ENCODE measurements around the gene GSK3A. TPM values are rescaled to one million over a fixed set of nuclear protein-coding genes. Genes with fewer than 3 reads are reported as not detected.

GSK3A gene
- total RNA-seq, 1 donor from 2014 or later = 39.6 TPM

DNA sequence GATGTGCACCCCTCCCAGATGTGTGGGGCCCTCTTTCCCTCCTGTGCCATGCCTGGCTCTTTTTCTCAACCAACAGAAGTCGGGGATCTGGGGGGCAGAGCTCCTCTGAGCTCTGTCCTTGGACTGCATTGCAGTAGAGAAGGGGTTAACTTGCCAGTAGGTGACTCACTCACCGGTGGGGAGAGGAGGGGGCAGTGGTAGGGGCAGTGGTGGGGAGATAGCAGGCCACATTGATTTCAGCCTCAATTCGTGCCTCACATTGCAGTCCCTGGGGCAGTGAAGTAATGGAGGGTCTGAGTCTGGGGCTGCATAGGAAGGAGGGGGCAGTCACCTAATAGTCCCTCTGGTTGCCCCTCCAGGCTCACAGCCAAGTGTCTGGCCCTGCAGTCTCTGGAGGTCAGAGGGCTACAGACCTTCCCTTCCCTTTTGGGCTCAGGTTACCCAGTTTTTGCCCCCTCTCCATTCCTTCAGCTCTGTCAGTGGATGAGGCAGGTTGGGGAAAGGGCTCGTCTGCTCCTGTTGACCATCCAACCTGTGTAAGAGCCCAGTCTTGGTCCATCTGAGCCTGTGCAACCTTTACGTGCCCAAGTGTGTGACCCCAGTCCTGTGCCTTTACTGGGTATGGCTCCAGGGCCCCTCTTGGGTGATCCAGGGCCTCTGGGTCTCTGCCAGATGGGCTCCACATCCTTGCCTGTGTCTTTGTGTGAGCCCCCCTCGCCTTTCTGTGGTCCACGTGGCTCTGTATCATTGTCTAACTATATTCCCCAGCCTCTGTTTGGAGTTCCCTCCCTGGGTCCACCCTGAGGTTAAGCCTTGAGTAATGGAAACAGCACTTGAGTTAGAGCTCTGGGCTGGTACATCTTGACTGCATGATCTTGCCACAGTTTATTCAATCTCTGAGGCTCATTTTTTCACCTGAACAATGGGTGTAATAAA lies 39.7 kb upstream of the GSK3A start:
- intact Hi-C loops (cut with DNase I) = loop anchor here (2.0 kb wide), 1 partner anchor 13 kb away; the partner anchor contains the start of gene CIC
- peak; percentile 74 for DNase-seq (ENCODE audit: low spot score)

DNA sequence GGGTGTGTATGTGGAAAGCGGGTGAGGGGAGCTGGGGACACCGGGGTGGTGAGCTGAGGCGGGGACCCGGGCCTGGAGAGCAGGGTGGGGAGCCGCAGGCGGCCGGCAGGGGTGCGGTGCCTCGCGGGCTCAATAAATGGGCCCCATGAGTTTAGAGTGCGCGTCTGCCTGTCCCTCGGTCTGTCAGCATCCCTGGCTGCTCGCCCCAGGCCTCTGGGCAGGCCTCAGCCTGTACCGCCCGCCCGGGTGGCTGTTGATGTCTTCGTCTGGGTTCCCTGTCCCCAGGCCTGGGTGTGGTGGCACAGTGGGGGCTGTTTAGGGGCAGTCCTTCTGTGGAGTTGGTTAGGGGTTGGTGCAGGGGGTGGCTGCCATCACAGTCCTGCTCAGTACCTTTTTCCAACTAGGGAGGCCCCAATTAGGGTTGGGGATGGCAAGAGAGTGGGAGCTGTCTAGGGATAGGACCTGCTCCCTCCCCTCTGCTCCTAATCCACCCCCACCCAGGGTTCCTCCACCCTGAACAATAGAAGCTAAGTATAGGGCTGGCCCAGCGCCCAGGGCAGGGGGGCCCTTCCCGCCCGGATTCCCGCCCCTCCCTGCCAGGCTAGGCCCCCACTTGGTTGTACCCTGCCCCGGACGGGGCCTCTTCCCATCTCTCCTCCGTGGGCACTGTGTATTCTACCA lies 38.9 kb upstream of the GSK3A start:
- peak; percentile 87 for DNase-seq (ENCODE audit: low spot score)
- intact Hi-C loops (cut with DNase I) = no loop called here

DNA sequence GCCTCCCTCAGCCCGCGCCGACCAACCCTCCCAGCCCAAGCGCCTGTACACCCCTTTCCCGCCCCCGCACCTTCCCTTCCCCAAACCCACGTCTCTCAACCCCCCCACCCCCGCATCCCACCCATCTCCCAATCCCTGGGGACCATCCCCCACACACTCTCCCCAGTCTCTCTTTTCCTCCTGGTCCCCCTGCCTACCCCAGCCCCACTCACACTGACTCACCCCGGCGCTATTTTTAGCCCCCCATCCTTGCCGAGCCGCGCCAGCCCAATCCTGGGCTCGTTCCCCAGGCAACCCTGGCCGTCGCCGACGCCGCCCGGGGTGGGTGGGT lies 38.4 kb upstream of the GSK3A start:
- DNase-seq (ENCODE audit: low spot score) = peak; percentile 88
- intact Hi-C loops (cut with DNase I) = loop anchor here (1.0 kb wide), 1 partner anchor 25 kb away; the partner anchor contains the start of gene ERF

DNA sequence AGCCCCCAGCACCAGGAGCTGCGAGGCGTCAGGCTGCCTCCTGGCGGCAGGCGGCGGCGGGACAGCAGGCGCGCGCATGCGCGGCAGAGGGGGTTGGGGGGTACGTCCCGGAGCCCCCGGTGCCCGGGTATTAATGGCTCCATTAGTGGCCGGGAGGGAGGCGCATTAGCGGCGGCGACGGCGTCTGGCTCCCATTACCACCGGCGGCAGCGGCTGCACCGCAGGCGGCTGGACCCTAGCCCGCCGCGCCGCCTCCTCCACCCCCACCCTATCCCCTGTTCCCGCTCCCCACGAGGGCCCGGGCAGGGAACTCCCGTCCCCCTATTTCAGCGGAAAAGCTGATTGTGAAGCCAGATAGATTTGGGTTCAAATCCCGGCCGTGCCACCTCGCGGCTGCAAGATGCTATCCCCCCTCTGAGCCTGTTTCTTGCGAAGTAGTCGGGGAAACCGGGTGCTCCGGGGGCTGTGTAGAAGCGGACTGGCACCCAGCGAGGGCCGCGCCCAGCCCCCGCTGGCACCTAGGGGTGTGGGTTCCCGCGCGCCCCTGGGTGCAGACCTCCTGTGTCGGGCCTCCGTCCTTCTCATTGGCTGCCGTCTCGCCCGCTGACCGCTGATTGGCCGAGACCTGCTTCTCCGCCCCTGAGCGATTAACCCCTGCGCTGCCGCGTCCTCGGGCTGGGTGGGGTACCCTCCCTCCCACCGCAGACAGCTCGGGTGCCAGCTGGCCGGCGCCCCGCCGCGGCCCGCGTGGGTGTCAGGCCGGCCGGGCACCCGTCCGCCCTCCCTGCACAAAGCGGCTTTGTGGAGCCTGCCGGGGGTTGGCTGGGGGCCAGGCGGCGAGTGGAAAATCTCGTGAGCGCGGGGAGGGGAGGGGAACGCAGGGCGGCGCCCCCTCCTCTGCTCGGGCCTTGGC lies 37.8 kb upstream of the GSK3A start:
- intact Hi-C loops (cut with DNase I) = loop anchor here (1.0 kb wide), 2 partner anchors 25 to 36 kb away; partner anchors contain the start of gene ERF
- DNase-seq (ENCODE audit: low spot score) = peak; percentile 96

DNA sequence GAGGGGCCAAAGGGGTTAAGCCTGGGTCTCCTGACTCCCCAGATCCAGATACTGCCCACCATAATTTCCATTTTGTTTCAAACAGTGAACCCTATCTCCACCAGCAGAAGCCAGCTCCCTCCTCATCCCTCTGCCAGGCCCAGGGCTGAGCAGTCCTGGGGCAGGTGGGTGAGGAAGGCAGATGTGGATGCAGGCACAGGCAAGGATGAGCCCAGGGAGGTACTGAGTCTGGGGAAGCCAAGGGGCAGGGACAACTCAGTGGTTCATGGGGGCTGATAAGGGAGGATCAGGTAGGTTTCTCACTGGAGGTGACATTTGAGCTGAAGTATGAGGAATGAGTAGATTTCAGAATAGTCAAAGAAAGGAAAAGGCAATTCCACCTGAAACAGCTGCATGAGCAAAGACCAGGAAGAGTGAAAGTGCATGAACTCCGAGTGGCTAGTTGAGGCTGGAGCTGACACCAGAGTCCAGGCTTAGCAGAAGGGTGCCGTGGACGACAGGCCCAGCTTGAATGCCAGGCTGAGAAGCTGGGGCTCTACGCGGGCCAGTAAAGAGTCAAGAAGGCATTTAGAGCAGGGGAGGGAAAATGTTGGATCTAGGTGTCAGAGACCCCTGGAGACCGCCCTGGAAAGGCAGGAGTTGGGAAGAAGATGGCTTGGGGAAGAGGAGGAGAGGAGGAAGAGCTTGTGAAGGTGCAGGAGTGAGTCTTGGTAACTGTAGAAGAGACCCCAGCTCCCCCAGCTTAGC lies 36.9 kb upstream of the GSK3A start:
- intact Hi-C loops (cut with DNase I) = loop anchor here (1.0 kb wide), 1 partner anchor 35 kb away; no protein-coding TSS in a partner anchor
- DNase-seq (ENCODE audit: low spot score) = no peak

DNA sequence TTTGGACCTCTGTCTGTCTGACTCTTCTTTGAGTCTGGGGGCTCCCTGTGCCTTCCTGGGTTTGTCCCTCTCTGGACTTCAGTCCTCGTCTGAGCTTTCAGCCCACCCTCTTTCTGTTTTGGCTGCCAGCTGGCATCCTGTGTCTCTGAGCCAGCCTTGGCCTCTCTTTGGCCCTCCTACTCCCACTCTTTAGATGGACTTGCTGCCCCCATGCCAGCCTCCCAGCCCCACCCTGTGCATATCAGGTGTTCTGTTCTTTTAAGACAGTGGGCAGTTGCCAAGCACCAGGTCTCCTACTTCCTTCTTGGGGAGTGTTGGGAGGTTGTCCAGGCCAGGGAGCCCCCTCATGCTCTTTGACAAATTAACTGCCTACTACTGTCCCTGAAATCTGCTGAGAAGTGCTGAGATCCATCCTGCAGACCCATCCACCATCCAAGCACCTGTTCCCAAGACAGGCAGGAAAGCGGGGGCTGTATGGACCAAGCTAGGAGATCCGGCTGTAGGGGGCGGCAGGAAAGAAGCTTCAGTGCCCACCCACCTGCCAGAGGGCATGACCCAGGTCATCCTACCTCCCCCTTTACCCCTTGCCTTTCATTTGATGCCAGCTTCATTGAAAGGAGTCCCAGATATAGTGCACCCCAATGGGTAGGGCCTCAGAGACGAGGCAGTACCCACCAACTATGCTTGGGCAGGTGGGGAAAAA lies 36.2 kb upstream of the GSK3A start:
- intact Hi-C loops (cut with DNase I) = loop anchor here (1.0 kb wide), 1 partner anchor 34 kb away; no protein-coding TSS in a partner anchor
- no peak for DNase-seq (ENCODE audit: low spot score)

DNA sequence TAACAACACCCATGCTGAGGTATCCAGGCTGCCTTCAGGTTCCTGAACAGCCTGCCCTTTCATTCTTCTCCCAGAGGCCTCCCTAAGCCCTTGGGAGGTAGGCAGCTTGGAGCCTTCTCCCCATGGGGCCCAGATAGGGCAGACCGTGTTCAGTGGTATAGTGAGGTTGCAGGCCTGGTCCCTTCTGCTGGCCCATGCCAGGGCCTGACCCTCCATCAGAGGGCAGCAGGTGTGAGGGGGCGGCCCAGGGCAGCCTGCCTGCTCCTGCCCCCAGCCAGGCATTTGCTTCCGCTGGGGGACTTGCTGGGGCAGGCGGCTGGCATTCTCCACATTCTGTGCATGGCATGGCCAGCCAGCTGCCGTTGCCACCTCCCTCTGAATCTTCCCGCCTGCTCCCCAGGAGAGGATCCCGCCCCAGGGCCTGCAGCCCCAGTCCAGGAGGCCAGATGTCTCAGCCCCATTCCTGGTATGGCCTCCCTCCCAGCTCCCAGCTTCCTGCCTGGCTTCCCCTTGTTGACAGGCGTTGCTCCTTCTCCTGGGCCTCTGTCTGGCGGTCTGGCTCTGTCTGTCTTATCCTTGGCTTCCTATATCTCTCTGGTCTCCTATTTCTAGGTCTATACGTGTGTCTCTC lies 35.5 kb upstream of the GSK3A start:
- DNase-seq (ENCODE audit: low spot score) = peak; percentile 78
- intact Hi-C loops (cut with DNase I) = no loop called here

DNA sequence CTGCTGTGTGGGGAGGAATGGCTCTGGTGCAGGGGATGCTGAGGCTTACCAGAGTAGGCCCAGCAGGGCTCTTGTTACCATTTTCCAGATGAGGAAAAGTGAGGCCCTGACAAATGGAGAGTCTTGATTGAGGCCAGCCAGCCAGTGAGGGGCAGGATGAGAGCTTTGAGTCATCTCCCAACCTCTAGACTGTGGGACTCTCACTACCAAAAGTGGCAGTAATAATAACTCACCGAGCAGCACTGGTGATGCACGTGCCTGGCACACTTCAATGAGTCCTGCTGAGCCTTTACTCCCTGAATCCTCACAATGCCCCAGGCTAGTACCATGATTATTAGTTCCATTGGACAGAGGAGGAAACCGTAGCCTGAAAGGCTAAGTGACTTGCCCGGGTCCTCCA lies 34.4 kb upstream of the GSK3A start:
- DNase-seq (ENCODE audit: low spot score) = no peak
- intact Hi-C loops (cut with DNase I) = no loop called here

DNA sequence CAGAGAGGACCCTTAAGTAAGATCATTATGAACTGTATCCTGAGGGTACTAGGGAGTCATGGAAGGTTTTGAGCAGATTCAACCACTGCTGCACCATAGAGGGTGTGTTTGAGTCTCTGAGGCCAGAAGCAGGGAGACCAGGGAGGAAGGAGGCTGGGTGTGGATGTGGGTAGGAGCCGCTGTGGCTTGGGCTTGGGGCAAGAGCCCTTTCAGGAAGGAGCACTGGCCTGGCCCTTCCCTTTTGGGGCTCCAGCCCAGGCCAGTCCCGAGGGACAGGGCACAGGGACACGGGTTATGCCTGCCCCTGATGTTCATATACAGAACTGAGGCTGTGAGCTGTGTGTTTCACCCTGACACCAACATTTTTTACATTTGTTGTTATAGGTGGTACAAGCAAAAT lies 33.9 kb upstream of the GSK3A start:
- intact Hi-C loops (cut with DNase I) = no loop called here
- DNase-seq (ENCODE audit: low spot score) = no peak

DNA sequence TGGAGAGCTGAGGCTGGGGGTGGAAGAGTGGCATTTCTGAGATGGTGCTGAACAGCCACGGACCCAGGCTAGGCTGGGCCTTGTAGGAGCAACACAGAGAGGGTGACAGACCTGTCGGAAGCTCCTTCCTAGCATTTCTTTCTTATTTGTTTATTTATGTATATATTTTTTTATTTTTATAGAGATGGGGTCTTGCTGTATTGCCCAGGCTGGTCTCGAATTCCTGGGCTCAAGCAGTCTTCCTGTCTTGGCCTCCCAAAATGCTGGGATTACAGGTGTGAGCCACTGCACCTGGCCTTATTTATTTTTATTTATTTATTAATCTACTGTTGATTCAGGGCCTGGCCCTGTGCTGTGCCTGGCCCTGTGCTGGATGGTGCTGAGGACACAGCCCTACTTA lies 33.1 kb upstream of the GSK3A start:
- intact Hi-C loops (cut with DNase I) = no loop called here
- no peak for DNase-seq (ENCODE audit: low spot score)

DNA sequence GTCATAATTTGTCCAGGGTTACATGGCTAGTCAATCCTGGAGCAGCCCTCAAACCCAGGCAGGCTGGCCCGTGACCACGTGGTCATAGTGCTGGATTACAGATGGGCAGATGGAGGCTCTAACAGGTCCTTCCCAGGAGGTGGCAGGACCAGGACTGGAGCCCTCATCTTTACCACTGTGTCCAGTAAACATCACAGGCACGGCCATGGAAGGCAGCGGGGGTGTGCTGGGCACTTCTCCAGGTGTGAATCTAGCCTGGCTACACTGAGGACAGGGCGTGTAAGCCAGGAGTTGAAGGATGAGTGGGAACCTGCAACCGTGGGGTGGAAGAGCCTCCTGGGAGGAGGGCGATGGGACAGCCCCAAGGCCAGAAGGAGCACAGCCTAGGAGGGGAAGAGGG lies 32.7 kb upstream of the GSK3A start:
- intact Hi-C loops (cut with DNase I) = no loop called here
- no peak for DNase-seq (ENCODE audit: low spot score)

DNA sequence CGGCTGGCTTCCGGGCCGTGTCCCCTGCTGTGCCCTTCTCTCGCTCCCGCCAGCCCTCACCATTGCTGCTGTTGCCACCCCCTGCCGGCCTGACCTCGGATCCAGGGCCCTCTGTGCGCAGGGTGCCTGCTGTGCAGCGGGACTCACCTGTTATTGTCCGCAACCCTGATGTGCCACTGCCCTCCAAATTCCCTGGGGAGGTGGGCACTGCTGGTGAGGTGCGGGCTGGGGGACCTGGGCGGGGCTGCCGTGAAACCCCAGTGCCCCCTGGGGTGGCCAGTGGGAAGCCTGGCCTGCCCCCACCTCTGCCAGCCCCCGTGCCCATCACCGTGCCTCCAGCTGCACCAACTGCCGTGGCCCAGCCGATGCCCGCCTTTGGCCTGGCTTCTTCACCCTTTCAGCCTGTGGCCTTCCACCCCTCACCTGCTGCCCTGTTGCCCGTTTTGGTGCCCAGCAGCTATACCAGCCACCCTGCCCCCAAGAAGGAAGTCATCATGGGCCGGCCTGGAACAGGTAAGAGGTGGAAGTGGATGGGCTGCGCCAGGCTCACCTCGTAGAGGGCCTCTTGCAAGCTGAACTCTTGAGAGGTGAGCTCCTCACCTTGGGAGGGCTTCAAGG lies 31.8 kb upstream of the GSK3A start:
- no peak for DNase-seq (ENCODE audit: low spot score)

DNA sequence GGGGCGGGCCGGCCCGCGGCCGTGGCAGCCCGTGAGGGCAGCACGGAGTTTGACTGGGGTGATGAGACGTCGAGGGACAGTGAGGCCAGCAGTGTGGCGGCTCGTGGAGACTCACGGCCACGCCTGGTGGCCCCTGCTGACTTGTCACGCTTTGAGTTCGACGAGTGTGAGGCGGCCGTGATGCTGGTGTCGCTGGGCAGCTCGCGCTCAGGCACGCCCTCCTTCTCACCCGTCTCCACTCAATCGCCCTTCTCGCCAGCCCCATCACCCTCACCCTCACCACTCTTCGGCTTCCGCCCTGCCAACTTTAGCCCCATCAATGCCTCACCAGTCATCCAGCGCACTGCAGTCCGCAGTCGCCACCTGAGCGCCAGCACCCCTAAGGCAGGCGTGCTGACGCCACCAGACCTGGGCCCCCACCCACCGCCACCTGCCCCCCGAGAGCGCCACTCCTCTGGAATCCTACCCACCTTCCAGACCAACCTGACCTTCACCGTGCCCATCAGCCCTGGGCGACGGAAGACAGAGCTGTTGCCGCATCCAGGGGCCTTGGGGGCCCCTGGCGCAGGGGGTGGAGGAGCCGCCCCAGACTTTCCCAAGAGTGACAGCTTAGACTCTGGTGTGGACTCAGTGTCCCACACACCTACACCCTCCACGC lies 31.1 kb upstream of the GSK3A start:
- intact Hi-C loops (cut with DNase I) = no loop called here
- no peak for DNase-seq (ENCODE audit: low spot score)

More for the DNA sequence above, 31.8 kb upstream of the GSK3A start:
- intact Hi-C loops (cut with DNase I) = no loop called here

DNA sequence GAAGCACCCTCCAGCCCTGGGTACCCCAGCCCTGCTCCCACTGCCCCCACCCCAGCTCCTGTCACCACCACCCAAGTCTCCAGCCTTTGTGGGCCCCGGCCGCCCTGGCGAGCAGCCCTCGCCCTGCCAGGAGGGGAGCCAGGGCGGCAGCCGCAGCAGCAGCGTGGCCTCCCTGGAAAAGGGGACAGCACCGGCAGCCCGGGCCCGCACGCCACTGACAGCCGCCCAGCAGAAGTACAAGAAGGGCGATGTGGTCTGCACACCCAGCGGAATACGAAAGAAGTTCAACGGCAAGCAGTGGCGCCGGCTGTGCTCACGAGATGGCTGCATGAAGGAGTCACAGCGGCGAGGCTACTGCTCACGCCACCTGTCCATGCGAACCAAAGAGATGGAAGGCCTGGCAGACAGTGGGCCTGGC lies 30.6 kb upstream of the GSK3A start:
- DNase-seq (ENCODE audit: low spot score) = no peak
- intact Hi-C loops (cut with DNase I) = no loop called here

DNA sequence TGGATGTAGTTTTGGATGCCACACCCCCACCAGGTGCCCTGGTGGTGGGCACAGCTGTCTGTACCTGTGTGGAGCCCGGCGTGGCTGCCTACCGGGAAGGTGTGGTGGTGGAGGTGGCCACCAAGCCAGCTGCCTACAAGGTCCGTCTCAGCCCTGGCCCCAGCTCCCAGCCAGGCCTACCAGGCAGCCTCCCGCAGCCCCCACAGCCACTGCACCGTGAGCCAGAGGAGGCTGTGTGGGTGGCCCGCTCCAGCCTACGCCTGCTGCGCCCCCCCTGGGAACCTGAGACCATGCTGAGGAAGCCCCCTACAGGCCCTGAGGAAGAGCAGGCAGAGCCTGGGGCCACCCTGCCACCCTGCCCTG lies 30.1 kb upstream of the GSK3A start:
- DNase-seq (ENCODE audit: low spot score) = no peak
- intact Hi-C loops (cut with DNase I) = no loop called here

DNA sequence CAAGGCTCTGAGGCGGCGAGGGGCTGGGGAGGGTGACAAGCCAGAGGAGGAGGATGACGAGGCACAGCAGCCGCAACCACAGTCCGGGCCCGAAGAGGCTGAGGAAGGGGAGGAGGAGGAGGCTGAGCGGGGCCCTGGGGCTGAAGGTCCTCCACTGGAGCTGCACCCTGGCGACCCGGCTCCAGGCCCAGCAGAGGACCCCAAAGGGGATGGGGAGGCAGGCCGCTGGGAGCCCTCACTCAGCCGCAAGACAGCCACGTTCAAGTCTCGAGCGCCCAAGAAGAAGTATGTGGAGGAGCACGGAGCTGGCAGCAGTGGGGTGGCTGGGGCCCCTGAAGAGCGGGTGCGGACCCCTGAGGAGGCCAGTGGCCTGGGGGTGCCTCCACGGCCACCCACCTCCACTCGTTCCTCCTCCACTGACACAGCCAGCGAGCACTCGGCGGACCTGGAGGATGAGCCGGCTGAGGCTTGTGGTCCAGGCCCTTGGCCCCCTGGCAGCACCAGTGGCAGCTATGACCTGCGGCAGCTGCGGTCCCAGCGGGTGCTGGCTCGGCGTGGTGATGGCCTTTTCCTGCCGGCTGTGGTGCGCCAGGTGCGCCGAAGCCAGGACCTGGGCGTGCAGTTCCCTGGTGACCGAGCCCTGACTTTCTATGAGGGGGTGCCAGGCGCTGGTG lies 29.6 kb upstream of the GSK3A start:
- intact Hi-C loops (cut with DNase I) = no loop called here
- no peak for DNase-seq (ENCODE audit: low spot score)

DNA sequence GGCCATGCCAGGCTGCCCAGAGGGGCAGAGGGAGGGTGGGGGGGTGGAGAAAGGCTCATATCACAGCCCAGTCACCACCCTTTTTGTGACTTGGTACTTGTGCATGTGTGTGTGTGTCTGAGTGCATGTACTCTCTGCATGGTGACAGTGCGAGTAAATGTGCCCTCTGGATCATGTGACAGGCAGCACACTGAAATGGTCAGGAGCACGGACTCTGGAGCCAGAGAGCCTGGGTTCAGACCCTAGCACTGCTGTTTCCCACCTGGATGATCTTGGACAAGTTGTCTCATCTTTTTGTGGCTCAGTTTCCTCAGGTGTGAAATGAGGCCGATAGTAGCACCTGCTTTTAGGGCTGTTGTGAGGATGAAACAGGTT lies 28.6 kb upstream of the GSK3A start:
- DNase-seq (ENCODE audit: low spot score) = no peak
- intact Hi-C loops (cut with DNase I) = no loop called here
